Measurements from ENCODE around the gene CAND2. TPM values are rescaled to one million over a fixed set of nuclear protein-coding genes. Genes with fewer than 3 reads are reported as not detected.

The CAND2 gene
- polyA plus RNA-seq, 1 donor = 2.8 TPM

Other genes with a start within 250 kb of the CAND2 start
- 32.9 TPM for gene MKRN2, start 239.6 kb upstream of the CAND2 start, polyA plus RNA-seq
- gene RAF1, start 132.6 kb upstream of the CAND2 start, polyA plus RNA-seq = 88.4 TPM
- 0.10 TPM for gene TMEM40, start 37.4 kb upstream of the CAND2 start, polyA plus RNA-seq
- gene RPL32, start 44.9 kb downstream of the CAND2 start, polyA plus RNA-seq = 2,636 TPM

Measured in large intestine (tissue), 1 donor.